GM18861 (cell line): Measurements from ENCODE around the gene RIN3.
A peak's percentile ranks its signal among the peaks of the same experiment; 100 is the strongest.

Experiments
- ATAC-seq: cut with Tn5 transposase; IDR thresholded peaks from one replicate; pipeline ENCODE4 v1.9.1; 2021; ENCODE audit not compliant: unreplicated experiment

Gene RIN3

GRCh38 chr14:92641306-92641705 lies 127.7 kb downstream of the RIN3 start:
- no peak for ATAC-seq

- ATAC-seq: no peak
Observed at GRCh38 chr14:92644171-92644969, 130.8 kb downstream of the RIN3 start.

- ATAC-seq: no peak
Observed at GRCh38 chr14:92644970-92645515, 131.5 kb downstream of the RIN3 start.

GRCh38 chr14:92645841-92646478 lies 132.4 kb downstream of the RIN3 start:
- ATAC-seq: no peak

- no peak for ATAC-seq
Observed at GRCh38 chr14:92646952-92647796, 133.6 kb downstream of the RIN3 start.

GRCh38 chr14:92647797-92648279 lies 134.3 kb downstream of the RIN3 start:
- ATAC-seq: no peak

GRCh38 chr14:92649066-92649465 lies 135.5 kb downstream of the RIN3 start:
- no peak for ATAC-seq

GRCh38 chr14:92649934-92650545 lies 136.5 kb downstream of the RIN3 start:
- ATAC-seq: no peak

- peak; percentile 11 for ATAC-seq
Observed at GRCh38 chr14:92650581-92651105, 137.1 kb downstream of the RIN3 start.

- peak; percentile 69 for ATAC-seq
Observed at GRCh38 chr14:92651106-92651757, 137.7 kb downstream of the RIN3 start.

GRCh38 chr14:92651758-92652406 lies 138.3 kb downstream of the RIN3 start:
- ATAC-seq: no peak

GRCh38 chr14:92652413-92653151 lies 139.0 kb downstream of the RIN3 start:
- no peak for ATAC-seq

GRCh38 chr14:92653162-92653651 lies 139.6 kb downstream of the RIN3 start:
- no peak for ATAC-seq

GRCh38 chr14:92654239-92654901 lies 140.8 kb downstream of the RIN3 start:
- no peak for ATAC-seq

GRCh38 chr14:92655419-92656201 lies 142.0 kb downstream of the RIN3 start:
- no peak for ATAC-seq

GRCh38 chr14:92656306-92657081 lies 142.9 kb downstream of the RIN3 start:
- ATAC-seq: no peak
